Bronchial epithelial cell (primary cell): ENCODE measurements around the gene HEPH. TPM values are rescaled to one million over a fixed set of nuclear protein-coding genes. Genes with fewer than 3 reads are reported as not detected.

Source experiments
- DNase-seq: peaks from one replicate; pipeline ENCODE4 v3.0.0-alpha.2; 2010; ENCODE audit warnings: low read depth
- FAIRE-seq: peaks from 2 replicates; lab custom pipeline; 2011; peaks lifted over from hg19 to GRCh38; lab: Jason Lieb, UNC
- H3K27me3 ChIP-seq: 2 replicates; pipeline ENCODE4 v1.5.1; 2011; ENCODE audit warnings: low read length; ENCODE audit not compliant: control insufficient read depth, insufficient read depth
- H3K36me3 ChIP-seq: 2 replicates; pipeline ENCODE4 v1.5.1; 2011; ENCODE audit warnings: low read length; ENCODE audit not compliant: control insufficient read depth, insufficient read depth
- H3K4me3 ChIP-seq: 2 replicates; pipeline ENCODE4 v1.5.1; 2011; ENCODE audit warnings: mild to moderate bottlenecking, low read depth, low read length, control low read depth
- total RNA-seq: library from RNA; depleted of rRNA; stranded (reverse); fragments of >200 nt; gene quantifications from 2 replicates; pipeline ENCODE4 v1.2.1, GENCODE V29; 2014
- TF ChIP-seq, protein P1 (sequence below): IDR thresholded peaks from 2 replicates; pipeline ENCODE4 v1.5.1; 2011; ENCODE audit warnings: mild to moderate bottlenecking, moderate library complexity, low read length, control low read depth, inconsistent platforms; ENCODE audit not compliant: insufficient read depth, severe bottlenecking

Gene HEPH
- total RNA-seq, 1 donor from 2014 or later, result 0.26 TPM

DNA sequence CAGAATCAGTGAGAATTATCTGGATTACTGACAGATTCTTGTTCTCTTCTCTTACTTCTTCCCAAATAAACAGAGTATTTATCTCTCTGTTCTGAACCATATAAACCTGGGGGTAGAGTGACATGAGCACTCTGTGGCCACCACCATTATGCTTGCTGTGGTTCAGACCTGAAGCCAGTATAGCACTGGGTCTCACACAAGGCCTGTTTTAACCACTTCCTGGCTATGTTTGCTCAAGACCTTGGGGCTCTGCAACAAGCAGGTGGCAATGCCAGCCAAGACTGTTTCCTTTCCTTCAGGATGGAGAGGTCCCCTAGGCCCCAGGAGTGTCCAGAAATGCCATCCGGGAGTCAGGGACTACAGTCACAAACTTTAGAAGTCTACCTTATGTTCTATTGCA lies 21.7 kb upstream of the HEPH start:
- Histone ChIP-seq H3K27me3 (no peaks in the 10 kb centered on the region), H3K36me3 (no peaks in the 10 kb centered on the region), H3K4me3 (no peak overlapping the region)
- TF ChIP-seq, protein P1, sequence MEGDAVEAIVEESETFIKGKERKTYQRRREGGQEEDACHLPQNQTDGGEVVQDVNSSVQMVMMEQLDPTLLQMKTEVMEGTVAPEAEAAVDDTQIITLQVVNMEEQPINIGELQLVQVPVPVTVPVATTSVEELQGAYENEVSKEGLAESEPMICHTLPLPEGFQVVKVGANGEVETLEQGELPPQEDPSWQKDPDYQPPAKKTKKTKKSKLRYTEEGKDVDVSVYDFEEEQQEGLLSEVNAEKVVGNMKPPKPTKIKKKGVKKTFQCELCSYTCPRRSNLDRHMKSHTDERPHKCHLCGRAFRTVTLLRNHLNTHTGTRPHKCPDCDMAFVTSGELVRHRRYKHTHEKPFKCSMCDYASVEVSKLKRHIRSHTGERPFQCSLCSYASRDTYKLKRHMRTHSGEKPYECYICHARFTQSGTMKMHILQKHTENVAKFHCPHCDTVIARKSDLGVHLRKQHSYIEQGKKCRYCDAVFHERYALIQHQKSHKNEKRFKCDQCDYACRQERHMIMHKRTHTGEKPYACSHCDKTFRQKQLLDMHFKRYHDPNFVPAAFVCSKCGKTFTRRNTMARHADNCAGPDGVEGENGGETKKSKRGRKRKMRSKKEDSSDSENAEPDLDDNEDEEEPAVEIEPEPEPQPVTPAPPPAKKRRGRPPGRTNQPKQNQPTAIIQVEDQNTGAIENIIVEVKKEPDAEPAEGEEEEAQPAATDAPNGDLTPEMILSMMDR, result no peak
- FAIRE-seq (no peak), DNase-seq (no peak)

GRCh38 chrX:66144258-66144657 lies 19.8 kb upstream of the HEPH start:
- DNase-seq (no peak), FAIRE-seq (no peak)
- TF ChIP-seq, protein P1, result no peak
- Histone ChIP-seq H3K4me3 (no peak overlapping the region), H3K36me3 (no peaks in the 10 kb centered on the region), H3K27me3 (no peaks in the 10 kb centered on the region)

DNA sequence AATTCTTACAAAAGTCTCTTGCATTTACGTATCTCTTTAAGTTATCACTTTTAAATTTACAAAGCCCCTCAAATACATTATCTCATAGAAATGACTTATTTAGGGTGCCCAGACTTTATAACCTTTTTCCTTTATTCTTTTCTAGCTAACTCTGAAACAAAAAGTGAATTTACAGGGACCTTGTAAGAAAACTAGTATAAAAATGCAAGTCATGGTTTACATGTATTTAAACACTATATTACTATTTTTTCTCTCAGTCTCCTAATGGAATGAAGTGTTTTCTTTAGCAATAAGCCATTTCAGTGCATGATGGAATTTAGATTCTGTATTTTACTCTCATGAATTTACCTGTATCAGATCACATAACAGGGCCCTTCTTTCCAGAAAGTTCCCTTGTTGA lies 14.5 kb upstream of the HEPH start:
- no peaks in the 10 kb centered on the region for H3K27me3 ChIP-seq
- no peak for DNase-seq
- no peak overlapping the region for H3K4me3 ChIP-seq
- TF ChIP-seq, protein P1, result no peak
- FAIRE-seq, result no peak
- no peaks in the 10 kb centered on the region for H3K36me3 ChIP-seq

GRCh38 chrX:66150163-66150562 lies 13.9 kb upstream of the HEPH start:
- H3K27me3 ChIP-seq, result no peaks in the 10 kb centered on the region
- TF ChIP-seq, protein P1, result no peak
- H3K4me3 ChIP-seq, result no peak overlapping the region
- H3K36me3 ChIP-seq, result no peaks in the 10 kb centered on the region
- FAIRE-seq, result no peak
- peak; percentile 10 for DNase-seq

- Histone ChIP-seq H3K4me3 (no peak overlapping the region), H3K27me3 (no peaks in the 10 kb centered on the region), H3K36me3 (no peaks in the 10 kb centered on the region)
- DNase-seq, result peak; percentile 24
- FAIRE-seq, result no peak
- TF ChIP-seq, protein P1, result no peak
These were observed 1.7 kb upstream of the HEPH start for GRCh38 chrX:66162331-66162822.

DNA sequence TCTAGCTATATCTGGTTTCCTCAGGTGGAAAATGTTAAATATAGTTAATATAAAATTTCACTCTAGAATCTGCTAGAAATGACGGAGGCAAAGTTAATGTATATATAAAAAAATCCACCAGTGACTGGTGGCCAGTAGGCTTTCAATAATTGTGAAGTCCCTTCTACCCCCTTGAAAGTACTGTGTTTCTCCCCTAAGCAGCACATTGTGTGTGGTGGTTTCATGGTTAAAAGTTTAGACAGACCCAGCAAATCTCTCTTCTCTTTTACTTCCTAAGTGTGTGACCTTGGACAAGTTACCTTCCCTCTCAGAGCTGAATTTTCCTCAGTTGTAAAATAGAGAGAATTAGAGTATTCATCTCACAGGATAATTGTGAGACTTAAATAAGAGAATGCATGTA lies 600 bp upstream of the HEPH start:
- no peak for DNase-seq
- Histone ChIP-seq H3K27me3 (no peaks in the 10 kb centered on the region), H3K36me3 (no peaks in the 10 kb centered on the region), H3K4me3 (no peak overlapping the region)
- no peak for FAIRE-seq
- TF ChIP-seq, protein P1, result no peak
